Stimulated activated CD4-positive, alpha-beta T cell treated with anti-CD3 and anti-CD28 coated beads, Interleukin-12 subunit alpha, Interleukin-12 subunit beta, amount 100 ng/mL, for 24 hours (primary cell): Measurements from ENCODE around the gene SULT1E1.

Experiments used
- DNase-seq, 2 experiments: peaks; one replicate each; pipeline ENCODE4 v3.0.0-alpha.2; 2020; ENCODE audit warnings: low read depth in 2 of 2

SULT1E1 gene

GRCh38 chr4:69799337-69799736 lies 60.6 kb downstream of the SULT1E1 start:
- DNase-seq: no peak

- no peak for DNase-seq
These were observed 66.2 kb downstream of the SULT1E1 start for GRCh38 chr4:69793732-69794131.
